GM19395 (cell line): ENCODE data around the gene PARPBP.
"Not testable (repeated sequence)": the region's sequence is repeated elsewhere in the genome, so short reads cannot be mapped to it uniquely, and the experiment has no call there.

Source experiments
- ATAC-seq: cut with Tn5 transposase; IDR thresholded peaks from one replicate; pipeline ENCODE4 v1.9.1; 2021; ENCODE audit warnings: mild to moderate bottlenecking, moderate library complexity; ENCODE audit not compliant: unreplicated experiment

PARPBP gene

GRCh38 chr12:102240859-102241258 is 120.9 kb downstream of the PARPBP start:
- not testable (repeated sequence) for ATAC-seq
